ENCODE data around the gene CDC26.

GRCh38 chr9:113258282-113258681 lies 17.1 kb downstream of the CDC26 start:
- TF ChIP-seq CTCF (IDR thresholded peaks at IDR 0.05), result no peak
- TF ChIP-seq POLR2AphosphoS5 (IDR thresholded peaks at IDR 0.05), result no peak
- no peak for TF ChIP-seq POLR2A (IDR thresholded peaks at IDR 0.05)
- no peak for TF ChIP-seq EP300 (IDR thresholded peaks at IDR 0.05)
